Hepatocyte (in vitro differentiated cells): ENCODE results near the gene PGPEP1. TPM values are rescaled to one million over a fixed set of nuclear protein-coding genes. Genes with fewer than 3 reads are reported as not detected.

Experiments used
- DNase-seq: peaks from one replicate; pipeline ENCODE4 v3.0.0-alpha.2; 2016; ENCODE audit warnings: low spot score
- H2AFZ ChIP-seq: fragments of 200-600 bp; sonication (generic); 2 replicates; pipeline ENCODE4 v1.6.0; 2016; ENCODE audit warnings: antibody characterized with exemption, mild to moderate bottlenecking
- H3K27ac ChIP-seq: fragments of 200-600 bp; sonication (generic); 2 replicates; pipeline ENCODE4 v1.5.1; 2016; ENCODE audit warnings: mild to moderate bottlenecking
- H3K27me3 ChIP-seq: fragments of 200-600 bp; sonication (generic); 2 replicates; pipeline ENCODE4 v1.6.1; 2016
- H3K36me3 ChIP-seq: fragments of 200-600 bp; sonication (generic); replicated peaks from 2 replicates; pipeline ENCODE4 v1.5.1; 2016; ENCODE audit warnings: low read depth; ENCODE audit not compliant: insufficient read depth
- H3K4me1 ChIP-seq: fragments of 200-600 bp; sonication (generic); 2 replicates; pipeline ENCODE4 v1.5.1; 2016; ENCODE audit warnings: mild to moderate bottlenecking, moderate library complexity; ENCODE audit not compliant: insufficient read depth
- H3K4me2 ChIP-seq: fragments of 200-600 bp; sonication (generic); 2 replicates; pipeline ENCODE4 v1.6.0; 2016
- H3K4me3 ChIP-seq: fragments of 200-600 bp; sonication (generic); 2 replicates; pipeline ENCODE4 v1.5.1; 2016; ENCODE audit warnings: mild to moderate bottlenecking
- H3K79me2 ChIP-seq: fragments of 200-600 bp; sonication (generic); 2 replicates; pipeline ENCODE4 v1.6.0; 2017; ENCODE audit warnings: mild to moderate bottlenecking
- H3K9me2 ChIP-seq: fragments of 200-600 bp; sonication (generic); replicated peaks from 2 replicates; pipeline ENCODE4 v1.6.0; 2017; ENCODE audit warnings: mild to moderate bottlenecking; ENCODE audit not compliant: insufficient read depth
- H3K9me3 ChIP-seq: fragments of 200-600 bp; sonication (generic); 2 replicates; pipeline ENCODE4 v1.5.1; 2016; ENCODE audit warnings: low read depth, mild to moderate bottlenecking
- H4K20me1 ChIP-seq: fragments of 200-600 bp; sonication (generic); 2 replicates; pipeline ENCODE4 v1.6.0; 2016; ENCODE audit warnings: mild to moderate bottlenecking; ENCODE audit not compliant: insufficient read depth, poor library complexity, severe bottlenecking
- CTCF ChIP-seq: fragments of 200-600 bp; sonication (generic); IDR thresholded peaks from 2 replicates; pipeline ENCODE4 v1.5.1; 2016; ENCODE audit warnings: antibody characterized with exemption, mild to moderate bottlenecking; ENCODE audit not compliant: poor library complexity
- EZH2 ChIP-seq: fragments of 200-600 bp; sonication (generic); IDR thresholded peaks from 2 replicates; pipeline ENCODE4 v1.6.1; 2016; ENCODE audit warnings: antibody characterized with exemption, mild to moderate bottlenecking, borderline replicate concordance
- EZH2phosphoT487 ChIP-seq: fragments of 200-600 bp; sonication (generic); IDR thresholded peaks from one replicate; pipeline ENCODE4 v1.6.1; 2018; ENCODE audit warnings: antibody characterized with exemption, mild to moderate bottlenecking, low read depth, moderate library complexity; ENCODE audit not compliant: unreplicated experiment, severe bottlenecking
- WGBS: methylation state at CpG from one replicate; pipeline ENCODE4 v1.1.6; 2016; ENCODE audit warnings: low lambda C conversion rate; ENCODE audit errors: missing lambda C conversion rate; 5-methylcytosine and 5-hydroxymethylcytosine counted together
- polyA plus RNA-seq: library from polyadenylated mRNA; unstranded; fragments of >200 nt; fragmentation: Nextera tagmentation; extraction: Ambion mirVana; gene quantifications from 2 replicates; pipeline ENCODE4 v1.2.1, GENCODE V29; 2016
- total RNA-seq: library from RNA; depleted of rRNA; stranded (reverse); fragments of >200 nt; gene quantifications from 2 replicates; pipeline ENCODE4 v1.2.3, GENCODE V29; 2014

The PGPEP1 gene
- total and polyA plus RNA-seq, 2 experiments from 2014 or later: 26.8 to 36.1 TPM

GRCh38 chr19:18311502-18312091, 28.8 kb upstream of the PGPEP1 start:
- no peaks in the 10 kb centered on the region for H3K36me3 ChIP-seq
- TF ChIP-seq EZH2phosphoT487 (no peak), EZH2 (no peak), CTCF (no peak)
- H3K9me3 ChIP-seq: no peaks in the 10 kb centered on the region
- H3K79me2 ChIP-seq: peaks cover 36% of the 10 kb centered on the region
- no peak overlapping the region for H3K4me3 ChIP-seq
- H2AFZ ChIP-seq: no peak overlapping the region
- H4K20me1 ChIP-seq: no peaks in the 10 kb centered on the region
- H3K4me1 ChIP-seq: peaks cover 29% of the 10 kb centered on the region
- H3K27me3 ChIP-seq: no peaks in the 10 kb centered on the region
- H3K27ac ChIP-seq: peak overlapping the region; percentile 89
- H3K4me2 ChIP-seq: no peak overlapping the region
- DNase-seq: no peak
- 91% methylated on average over 21 of the region's 22 CpGs for WGBS
- H3K9me2 ChIP-seq: no peaks in the 10 kb centered on the region

GRCh38 chr19:18312092-18312534, 28.3 kb upstream of the PGPEP1 start:
- TF ChIP-seq EZH2 (no peak), CTCF (no peak), EZH2phosphoT487 (no peak)
- no peaks in the 10 kb centered on the region for H3K9me2 ChIP-seq
- no peaks in the 10 kb centered on the region for H3K36me3 ChIP-seq
- peaks cover 41% of the 10 kb centered on the region for H3K79me2 ChIP-seq
- peak; percentile 15 for DNase-seq
- H3K4me3 ChIP-seq: no peak overlapping the region
- peak overlapping the region; percentile 89 for H3K27ac ChIP-seq
- no peaks in the 10 kb centered on the region for H3K9me3 ChIP-seq
- H2AFZ ChIP-seq: no peak overlapping the region
- WGBS: 92% methylated on average over 8 of the region's 11 CpGs
- H3K4me2 ChIP-seq: no peak overlapping the region
- peaks cover 29% of the 10 kb centered on the region for H3K4me1 ChIP-seq
- no peaks in the 10 kb centered on the region for H4K20me1 ChIP-seq
- H3K27me3 ChIP-seq: no peaks in the 10 kb centered on the region

GRCh38 chr19:18313398-18313797, 27.0 kb upstream of the PGPEP1 start:
- peaks cover 54% of the 10 kb centered on the region for H3K79me2 ChIP-seq
- H2AFZ ChIP-seq: no peak overlapping the region
- no peaks in the 10 kb centered on the region for H3K9me2 ChIP-seq
- H3K9me3 ChIP-seq: no peaks in the 10 kb centered on the region
- no peaks in the 10 kb centered on the region for H3K36me3 ChIP-seq
- TF ChIP-seq EZH2: no peak
- no peak overlapping the region for H3K27ac ChIP-seq
- DNase-seq: no peak
- H3K4me3 ChIP-seq: no peak overlapping the region
- H3K27me3 ChIP-seq: no peaks in the 10 kb centered on the region
- no peaks in the 10 kb centered on the region for H4K20me1 ChIP-seq
- H3K4me2 ChIP-seq: no peak overlapping the region
- H3K4me1 ChIP-seq: peaks cover 37% of the 10 kb centered on the region
- WGBS: 94% methylated on average over 3 of the region's 3 CpGs

- Histone ChIP-seq H3K9me2 (no peaks in the 10 kb centered on the region), H3K36me3 (no peaks in the 10 kb centered on the region), H3K79me2 (peaks cover 78% of the 10 kb centered on the region), H4K20me1 (no peaks in the 10 kb centered on the region), H3K4me1 (peaks cover 47% of the 10 kb centered on the region), H2AFZ (no peak overlapping the region), H3K4me2 (no peak overlapping the region), H3K27ac (peak overlapping the region; percentile 94), H3K9me3 (no peaks in the 10 kb centered on the region), H3K4me3 (no peak overlapping the region), H3K27me3 (no peaks in the 10 kb centered on the region)
- 81% methylated on average over 18 of the region's 18 CpGs for WGBS
- TF ChIP-seq CTCF (no peak), EZH2phosphoT487 (no peak), EZH2 (no peak)
- no peak for DNase-seq
Measured at GRCh38 chr19:18317961-18318800, 22.2 kb upstream of the PGPEP1 start.
